ENCODE results near the gene SAA4. TPM values are rescaled to one million over a fixed set of nuclear protein-coding genes. Genes with fewer than 3 reads are reported as not detected.
"Not testable (repeated sequence)": the region's sequence is repeated elsewhere in the genome, so short reads cannot be mapped to it uniquely, and the experiment has no call there.

SAA4 gene
- total RNA-seq, 1 experiment from 2014 or later: not detected

DNA sequence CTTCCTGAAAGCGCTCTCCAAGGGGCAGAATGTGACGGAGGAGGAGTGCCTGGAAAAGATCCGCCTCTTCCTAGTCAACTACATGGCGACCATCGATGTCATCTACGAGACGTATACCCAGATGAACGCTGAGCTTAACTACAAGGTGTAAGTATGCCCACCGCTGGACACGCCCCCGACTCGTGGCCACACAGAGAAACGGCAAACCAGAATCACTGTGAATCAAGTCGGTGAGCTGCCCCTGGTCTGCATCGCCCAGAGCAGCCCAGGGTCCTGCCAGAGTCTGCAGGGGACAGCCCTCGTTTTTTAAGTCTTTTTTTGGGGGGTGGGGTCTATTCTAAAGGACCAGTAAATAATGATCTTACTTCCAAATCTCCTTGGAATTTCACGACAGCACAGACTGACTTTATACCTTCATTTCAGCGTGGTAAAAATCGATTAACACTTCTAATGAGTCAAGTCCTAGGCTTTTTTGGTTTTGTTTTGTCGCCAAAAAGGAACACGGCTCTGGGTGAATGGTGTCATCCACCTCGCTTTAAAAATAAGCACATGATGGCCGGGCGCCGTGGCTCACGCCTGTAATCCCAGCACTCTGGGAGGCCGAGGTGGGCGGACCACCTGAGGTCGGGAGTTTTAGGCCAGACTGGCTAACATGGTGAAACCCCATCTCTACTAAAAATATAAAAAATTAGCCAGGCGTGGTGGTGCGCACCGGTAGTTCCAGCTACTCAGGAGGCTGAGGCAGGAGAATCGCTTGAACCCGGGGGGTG, 46.9 kb downstream of the SAA4 start:
- DNase-seq (ENCODE audit: low spot score): not testable (repeated sequence)

DNA sequence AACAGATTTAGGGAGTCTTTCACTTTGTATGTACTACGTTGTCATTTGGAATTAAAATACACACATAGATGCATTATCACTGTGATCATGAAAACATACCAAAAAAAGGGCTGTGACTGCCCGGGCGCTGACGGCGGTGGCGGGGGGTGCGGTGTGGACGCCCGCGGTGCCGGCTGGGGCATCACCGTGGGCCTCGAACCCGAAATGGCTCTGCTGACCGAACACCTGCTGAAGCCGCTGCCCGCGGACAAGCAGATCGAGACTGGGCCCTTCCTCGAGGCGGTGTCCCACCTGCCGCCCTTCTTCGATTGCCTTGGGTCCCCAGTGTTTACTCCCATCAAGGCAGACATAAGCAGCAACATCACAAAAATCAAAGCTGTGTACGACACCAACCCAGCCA, 47.8 kb downstream of the SAA4 start:
- DNase-seq (ENCODE audit: low spot score): no peak

Other genes starting within 250 kb of the SAA4 start
- gene SERGEF, start 223.8 kb downstream of the SAA4 start, total RNA-seq (2014; rRNA removed; shearing (Covaris generic)): 42.8 and 46.7 TPM in 2 replicates
- gene TPH1, start 190.5 kb downstream of the SAA4 start, total RNA-seq (2014; rRNA removed; shearing (Covaris generic)): 0.17 TPM in 1 of 2 replicates, not detected in the other
- gene SAAL1, start 130.7 kb downstream of the SAA4 start, total RNA-seq (2014; rRNA removed; shearing (Covaris generic)): 56.5 and 65.3 TPM in 2 replicates
- gene MRGPRX3, start 104.2 kb downstream of the SAA4 start, total RNA-seq (2014; rRNA removed; shearing (Covaris generic)): not detected in 2 replicates
- gene MRGPRX4, start 64.0 kb downstream of the SAA4 start, total RNA-seq (2014; rRNA removed; shearing (Covaris generic)): not detected in 2 replicates
- not detected in 2 replicates for gene SAA2, start 11.9 kb upstream of the SAA4 start, total RNA-seq (2014; rRNA removed; shearing (Covaris generic))
- not detected in 2 replicates for gene SAA1, start 29.5 kb upstream of the SAA4 start, total RNA-seq (2014; rRNA removed; shearing (Covaris generic))
- gene HPS5, start 85.3 kb upstream of the SAA4 start, total RNA-seq (2014; rRNA removed; shearing (Covaris generic)): 22.5 and 28.8 TPM in 2 replicates
- gene GTF2H1, start 85.8 kb upstream of the SAA4 start, total RNA-seq (2014; rRNA removed; shearing (Covaris generic)): 80.5 and 83.3 TPM in 2 replicates
- 1,258 and 1,608 TPM in 2 replicates for gene LDHA, start 157.8 kb upstream of the SAA4 start, total RNA-seq (2014; rRNA removed; shearing (Covaris generic))
- not detected in 2 replicates for gene LDHC, start 175.5 kb upstream of the SAA4 start, total RNA-seq (2014; rRNA removed; shearing (Covaris generic))
- not detected in 2 replicates for gene LDHAL6A, start 219.1 kb upstream of the SAA4 start, total RNA-seq (2014; rRNA removed; shearing (Covaris generic))

All from H4 (cell line).